CD8-positive, alpha-beta memory T cell (primary cell): ENCODE data around the gene BTBD9. TPM values are rescaled to one million over a fixed set of nuclear protein-coding genes. Genes with fewer than 3 reads are reported as not detected.
A peak's percentile ranks its signal among the peaks of the same experiment; 100 is the strongest.

ENCODE experiments used
- CTCF ChIA-PET: fragments of 350-600 bp; sonication (Branson Sonifier 250); formaldehyde crosslinking; loops from one replicate; lab custom pipeline; 2021; ENCODE audit warnings: antibody characterized with exemption; lab: Charles Lee
- POLR2A ChIA-PET: fragments of 350-600 bp; sonication (Branson Sonifier 250); formaldehyde crosslinking; loops from one replicate; lab custom pipeline; 2021; ENCODE audit warnings: antibody characterized with exemption; lab: Charles Lee
- DNase-seq, 5 donors: peaks; one replicate each; pipeline versions ENCODE4 v3.0.0 to v3.0.0-alpha.2; 2020 to 2022; ENCODE audit warnings: mixed read lengths in 1 of 5
- H3K27ac ChIP-seq: one replicate; pipeline ENCODE4 v1.7.0; 2013; ENCODE audit warnings: low read depth, mild to moderate bottlenecking, low read length, moderate library complexity
- H3K27me3 ChIP-seq: 2 replicates; pipeline ENCODE4 v1.7.0; 2013; ENCODE audit warnings: low read length, mild to moderate bottlenecking; ENCODE audit not compliant: insufficient read depth, poor library complexity, severe bottlenecking
- H3K36me3 ChIP-seq: 2 replicates; pipeline ENCODE4 v1.7.0; 2013; ENCODE audit warnings: mild to moderate bottlenecking, low read length, moderate library complexity; ENCODE audit not compliant: insufficient read depth
- H3K4me1 ChIP-seq: 2 replicates; pipeline ENCODE4 v1.7.0; 2013; ENCODE audit warnings: mild to moderate bottlenecking, low read length, moderate library complexity; ENCODE audit not compliant: insufficient read depth
- H3K4me3 ChIP-seq: 2 replicates; pipeline ENCODE4 v1.7.0; 2013; ENCODE audit warnings: mild to moderate bottlenecking, low read length
- H3K9me3 ChIP-seq: 2 replicates; pipeline ENCODE4 v1.7.0; 2013; ENCODE audit warnings: mild to moderate bottlenecking, low read length
- H3K27ac Mint-ChIP-seq, 8 donors: one replicate each; pipeline ENCODE4 v1.8.0; 2020 to 2021; ENCODE audit warnings: mixed read lengths in 8 of 8, mild to moderate bottlenecking in 6 of 8, inconsistent platforms in 3 of 8, moderate library complexity in 3 of 8
- H3K27me3 Mint-ChIP-seq, 2 donors: one replicate each; pipeline ENCODE4 v1.8.0; 2020 to 2021; ENCODE audit warnings: mixed read lengths in 2 of 2, mild to moderate bottlenecking in 1 of 2, moderate library complexity in 1 of 2
- H3K36me3 Mint-ChIP-seq, 3 donors: one replicate each; pipeline ENCODE4 v1.8.0; 2020 to 2021; ENCODE audit warnings: mixed read lengths in 3 of 3, inconsistent platforms in 1 of 3, mild to moderate bottlenecking in 1 of 3
- H3K4me1 Mint-ChIP-seq, 3 donors: one replicate each; pipeline ENCODE4 v1.8.0; 2020 to 2021; ENCODE audit warnings: mixed read lengths in 3 of 3, inconsistent platforms in 1 of 3, mild to moderate bottlenecking in 1 of 3
- H3K4me3 Mint-ChIP-seq, 7 donors: one replicate each; pipeline ENCODE4 v1.8.0; 2020 to 2021; ENCODE audit warnings: mixed read lengths in 7 of 7, mild to moderate bottlenecking in 6 of 7, moderate library complexity in 4 of 7, inconsistent platforms in 2 of 7
- H3K9me3 Mint-ChIP-seq, 5 donors: one replicate each; pipeline ENCODE4 v1.8.0; 2020 to 2022; ENCODE audit warnings: mixed read lengths in 5 of 5, mild to moderate bottlenecking in 3 of 5, moderate library complexity in 2 of 5, inconsistent platforms in 1 of 5
- polyA plus RNA-seq: library from polyadenylated mRNA; unstranded; fragments of 300-500 nt; fragmentation: Illumina TruSeq; gene quantifications from one replicate; pipeline ENCODE4 v1.2.3, GENCODE V29; 2021
- total RNA-seq, 2 experiments: library from RNA; stranded (reverse); gene quantifications; one replicate each; pipeline ENCODE4 v1.2.3, GENCODE V29; 2021

The BTBD9 gene
- total and polyA plus RNA-seq, 3 experiments from 2014 or later: 12.2 to 17.7 (median 14.9) TPM

DNA sequence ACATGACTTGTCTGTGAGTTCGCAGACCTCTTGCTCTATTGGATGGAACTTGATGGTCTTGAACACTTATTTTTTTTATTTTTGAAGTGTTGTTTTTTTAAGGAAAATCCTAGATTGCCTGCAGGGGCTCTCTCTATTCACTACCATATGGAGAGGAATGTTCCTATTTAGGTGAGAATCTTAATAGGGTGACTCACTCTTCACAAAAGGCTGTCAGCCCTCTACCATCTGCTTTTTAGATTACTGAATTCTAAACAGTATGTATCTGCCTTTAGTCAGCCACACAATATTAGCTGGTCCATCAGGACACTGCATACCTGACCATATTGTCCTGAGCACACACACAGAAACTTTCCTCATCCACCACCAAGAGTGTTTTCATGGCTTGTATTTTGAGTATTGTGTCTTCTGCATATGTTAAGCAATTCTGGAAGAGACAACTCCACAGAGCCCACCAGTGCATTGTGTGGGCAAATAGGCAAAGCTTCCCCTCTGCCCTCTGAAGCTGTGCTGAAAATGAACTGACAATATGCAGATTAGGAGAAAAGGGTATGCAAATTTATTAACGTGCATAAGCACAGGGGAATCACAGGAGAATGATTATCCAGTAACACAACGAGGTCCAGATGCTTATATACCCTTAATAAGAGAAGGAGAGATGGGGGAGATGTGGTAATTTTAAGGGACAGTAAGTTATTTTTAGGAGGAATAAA, 6.6 kb upstream of the BTBD9 start:
- Histone ChIP-seq H3K27me3 (no peaks in the 10 kb centered on the region), H3K4me3 (no peak overlapping the region), H3K36me3 (no peaks in the 10 kb centered on the region), H3K27ac (no peak overlapping the region), H3K4me1 (peaks cover 5% of the 10 kb centered on the region), H3K9me3 (no peaks in the 10 kb centered on the region)
- Mint-ChIP-seq H3K9me3 (no peaks in the 10 kb centered on the region), H3K4me3 (no peak overlapping the region), H3K4me1 (peaks cover 1 to 14% (median 6%) of the 10 kb centered on the region in 3 donors), H3K27me3 (no peaks in the 10 kb centered on the region), H3K36me3 (peaks cover 3 to 13% (median 11%) of the 10 kb centered on the region in 3 donors), H3K27ac (no peak overlapping the region)
- POLR2A ChIA-PET: no interaction called here
- CTCF ChIA-PET: no interaction called here
- no peak for DNase-seq

DNA sequence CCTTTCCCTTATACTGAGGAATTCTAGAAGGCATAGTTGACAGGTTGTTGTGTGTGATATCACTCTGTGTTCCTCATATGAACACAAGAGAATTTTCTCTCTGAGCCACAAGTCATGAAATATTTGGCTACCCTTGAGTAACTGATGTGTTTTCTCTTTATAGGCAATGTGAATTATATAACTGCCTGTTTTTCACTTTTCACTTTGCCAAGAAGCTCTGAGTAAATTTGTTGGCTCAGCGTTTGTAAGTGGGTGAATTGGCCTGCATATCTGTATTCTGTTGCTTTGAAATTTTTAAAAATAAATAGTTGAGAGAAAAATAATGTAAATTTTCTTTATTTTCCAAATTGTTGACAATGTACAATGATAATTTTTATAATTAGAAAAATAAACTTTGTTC, 5.2 kb upstream of the BTBD9 start:
- Histone ChIP-seq H3K36me3 (no peaks in the 10 kb centered on the region), H3K9me3 (no peaks in the 10 kb centered on the region), H3K27ac (no peak overlapping the region), H3K4me1 (peaks cover 16% of the 10 kb centered on the region), H3K4me3 (no peak overlapping the region), H3K27me3 (no peaks in the 10 kb centered on the region)
- Mint-ChIP-seq H3K36me3 (peaks cover 0 to 8% (median 8%) of the 10 kb centered on the region in 3 donors), H3K4me1 (peaks cover 11 to 27% (median 20%) of the 10 kb centered on the region in 3 donors), H3K4me3 (no peak overlapping the region), H3K9me3 (no peaks in the 10 kb centered on the region), H3K27ac (no peak overlapping the region), H3K27me3 (no peaks in the 10 kb centered on the region)
- POLR2A ChIA-PET: no interaction called here
- no peak for DNase-seq
- CTCF ChIA-PET: no interaction called here

DNA sequence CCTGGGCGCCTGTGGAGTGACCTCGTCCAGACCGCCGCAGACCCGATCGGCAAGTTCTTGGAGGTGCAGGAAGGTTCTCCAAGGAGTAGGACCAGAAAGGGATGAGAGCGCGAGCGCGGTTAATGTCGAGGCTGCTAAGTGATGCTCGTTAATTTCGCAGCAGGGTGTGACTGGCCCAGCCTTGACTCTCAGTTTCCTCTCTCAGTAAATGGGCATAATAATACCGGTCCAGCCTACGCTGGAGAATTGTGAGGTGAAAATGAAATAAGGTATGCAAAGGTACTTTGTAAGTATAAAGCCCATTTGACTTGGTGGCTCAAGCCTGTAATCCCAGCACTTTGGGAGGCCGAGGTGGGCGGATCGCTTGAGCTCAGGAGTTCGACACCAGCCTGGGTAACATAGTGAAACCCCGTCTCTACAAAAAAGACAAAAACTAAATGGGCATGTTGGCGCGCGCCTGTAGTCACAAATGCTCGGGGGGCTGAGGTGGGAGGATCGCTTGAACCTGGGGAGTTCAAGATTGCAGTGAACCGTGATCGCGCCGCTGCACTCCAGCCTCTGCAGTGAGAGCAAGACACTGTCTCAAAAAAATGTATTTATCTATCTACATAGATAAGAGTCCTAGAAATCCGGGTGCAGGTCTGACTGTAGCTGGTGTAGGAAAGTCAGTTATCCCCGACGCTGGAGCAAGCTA, 634 bp upstream of the BTBD9 start:
- peaks cover 0 to 5% (median 0%) of the 10 kb centered on the region in 3 donors for H3K36me3 Mint-ChIP-seq
- H3K9me3 Mint-ChIP-seq: no peaks in the 10 kb centered on the region
- peak overlapping the region; percentile 99 for H3K27ac ChIP-seq
- H3K4me3 ChIP-seq: peak overlapping the region; percentile 92
- no peaks in the 10 kb centered on the region for H3K27me3 ChIP-seq
- H3K4me1 ChIP-seq: peaks cover 36% of the 10 kb centered on the region
- peak in 2 of 5 donors; percentile 5 to 45 for DNase-seq
- no peaks in the 10 kb centered on the region for H3K27me3 Mint-ChIP-seq
- H3K4me1 Mint-ChIP-seq: peaks cover 39 to 65% (median 56%) of the 10 kb centered on the region in 3 donors
- no peaks in the 10 kb centered on the region for H3K36me3 ChIP-seq
- POLR2A ChIA-PET: interaction anchor here (0.6 to 1.5 kb wide), 6 partner anchors 21 to 858 kb away, joined by 4 to 12 read pairs (median 7); partner anchors contain the start of genes GLO1, SAYSD1 and ZFAND3
- CTCF ChIA-PET: interaction anchor here (1.7 kb wide), 1 partner anchor 14 kb away, joined by 4 read pairs; no protein-coding TSS in a partner anchor
- H3K27ac Mint-ChIP-seq: peak overlapping the region; percentile 84 to 98 (median 96)
- H3K9me3 ChIP-seq: no peaks in the 10 kb centered on the region
- H3K4me3 Mint-ChIP-seq: peak overlapping the region; percentile 87 to 98 (median 92)

DNA sequence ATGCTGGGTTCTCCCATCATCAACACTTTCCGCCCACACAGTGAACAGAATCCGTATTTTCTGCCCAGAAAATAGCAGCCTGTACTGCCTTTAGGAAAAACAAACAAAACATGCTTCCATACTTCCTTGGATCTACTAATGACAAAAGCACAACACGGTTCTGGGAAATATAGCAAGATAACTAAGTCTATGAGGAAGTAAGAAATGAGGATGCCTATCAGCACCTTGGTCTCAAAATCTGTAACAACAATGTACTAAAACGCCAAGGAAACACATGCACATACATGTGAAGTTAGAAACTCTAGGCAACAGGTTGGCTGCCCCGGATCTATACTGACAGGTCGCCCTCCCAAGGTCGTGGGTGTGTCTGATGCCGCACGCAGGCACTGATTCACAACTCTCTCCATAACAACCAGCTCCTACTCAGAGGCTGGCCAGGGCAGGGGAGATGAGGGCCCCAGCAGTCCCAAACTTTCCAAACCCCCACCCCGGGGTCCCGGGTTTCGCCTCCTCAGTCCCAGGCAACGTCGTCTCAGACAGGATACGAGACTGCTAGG, 710 bp downstream of the BTBD9 start:
- Mint-ChIP-seq H3K36me3 (peaks cover 0 to 5% (median 0%) of the 10 kb centered on the region in 3 donors), H3K9me3 (no peaks in the 10 kb centered on the region), H3K4me3 (peak overlapping the region; percentile 87 to 98 (median 92)), H3K27ac (peak overlapping the region; percentile 84 to 98 (median 97)), H3K27me3 (no peaks in the 10 kb centered on the region), H3K4me1 (peaks cover 43 to 73% (median 64%) of the 10 kb centered on the region in 3 donors)
- Histone ChIP-seq H3K27me3 (no peaks in the 10 kb centered on the region), H3K4me1 (peaks cover 41% of the 10 kb centered on the region), H3K9me3 (no peaks in the 10 kb centered on the region), H3K4me3 (peak overlapping the region; percentile 92), H3K27ac (peak overlapping the region; percentile 99), H3K36me3 (no peaks in the 10 kb centered on the region)
- POLR2A ChIA-PET: interaction anchor here (0.6 to 1.5 kb wide), 7 partner anchors 20 to 941 kb away, joined by 3 to 12 read pairs (median 5); partner anchors contain the start of genes GLO1, SAYSD1 and ZFAND3
- peak; percentile 31 to 84 (median 65) for DNase-seq
- CTCF ChIA-PET: no interaction called here

DNA sequence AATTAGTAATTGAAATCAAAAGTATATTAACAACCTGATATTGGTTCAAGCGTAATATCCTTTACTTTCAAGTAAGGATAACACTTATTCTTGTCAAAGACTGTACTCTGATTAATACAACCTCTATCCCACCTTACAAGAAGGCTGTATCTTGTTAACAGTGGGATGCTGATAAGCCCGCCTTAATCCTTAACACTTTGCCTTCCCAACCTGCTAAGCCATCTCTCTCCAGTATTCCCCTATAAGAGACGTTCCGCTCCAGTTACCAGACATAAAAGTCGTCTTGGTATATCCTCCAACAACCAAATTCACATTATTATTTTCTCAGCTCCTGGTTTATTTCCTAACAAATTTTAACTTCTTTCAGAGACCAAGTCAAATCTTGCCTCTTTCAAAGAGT, 2.0 kb downstream of the BTBD9 start:
- Histone ChIP-seq H3K27ac (no peak overlapping the region), H3K9me3 (no peaks in the 10 kb centered on the region), H3K4me1 (peaks cover 43% of the 10 kb centered on the region), H3K4me3 (no peak overlapping the region), H3K27me3 (no peaks in the 10 kb centered on the region), H3K36me3 (no peaks in the 10 kb centered on the region)
- no peaks in the 10 kb centered on the region for H3K27me3 Mint-ChIP-seq
- H3K9me3 Mint-ChIP-seq: no peaks in the 10 kb centered on the region
- CTCF ChIA-PET: no interaction called here
- peaks cover 0 to 5% (median 0%) of the 10 kb centered on the region in 3 donors for H3K36me3 Mint-ChIP-seq
- H3K27ac Mint-ChIP-seq: peak overlapping the region; percentile 14 to 98 (median 58)
- peak overlapping the region in 2 of 7 donors; percentile 49 to 87 for H3K4me3 Mint-ChIP-seq
- H3K4me1 Mint-ChIP-seq: peaks cover 47 to 82% (median 76%) of the 10 kb centered on the region in 3 donors
- no peak for DNase-seq
- POLR2A ChIA-PET: no interaction called here

DNA sequence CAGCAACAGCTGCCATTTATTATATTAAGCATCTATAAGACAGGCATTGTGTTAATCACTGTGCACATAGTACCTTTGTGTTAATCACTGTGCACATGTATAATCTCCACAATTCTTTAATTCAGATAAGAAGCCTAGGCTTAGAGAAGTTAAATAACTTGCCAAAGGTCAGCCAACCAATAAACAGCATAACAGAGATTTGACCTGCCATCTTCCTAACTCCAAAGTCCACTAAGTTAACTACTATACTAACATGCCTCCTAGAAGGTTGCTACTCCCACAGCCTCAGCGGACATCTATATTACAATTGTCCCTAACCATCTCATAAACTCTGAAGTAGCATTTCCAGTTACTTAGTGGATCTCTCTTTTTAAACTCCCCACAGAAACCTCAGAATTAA, 3.7 kb downstream of the BTBD9 start:
- Mint-ChIP-seq H3K27me3 (no peaks in the 10 kb centered on the region), H3K4me1 (peaks cover 50 to 75% (median 73%) of the 10 kb centered on the region in 3 donors), H3K4me3 (no peak overlapping the region), H3K27ac (peak overlapping the region in 4 of 8 donors; percentile 4 to 47 (median 12)), H3K9me3 (no peaks in the 10 kb centered on the region), H3K36me3 (peaks cover 0 to 5% (median 3%) of the 10 kb centered on the region in 3 donors)
- no peaks in the 10 kb centered on the region for H3K36me3 ChIP-seq
- CTCF ChIA-PET: no interaction called here
- no peak for DNase-seq
- no peak overlapping the region for H3K27ac ChIP-seq
- no peaks in the 10 kb centered on the region for H3K9me3 ChIP-seq
- no peaks in the 10 kb centered on the region for H3K27me3 ChIP-seq
- H3K4me1 ChIP-seq: peaks cover 36% of the 10 kb centered on the region
- H3K4me3 ChIP-seq: no peak overlapping the region
- POLR2A ChIA-PET: no interaction called here

DNA sequence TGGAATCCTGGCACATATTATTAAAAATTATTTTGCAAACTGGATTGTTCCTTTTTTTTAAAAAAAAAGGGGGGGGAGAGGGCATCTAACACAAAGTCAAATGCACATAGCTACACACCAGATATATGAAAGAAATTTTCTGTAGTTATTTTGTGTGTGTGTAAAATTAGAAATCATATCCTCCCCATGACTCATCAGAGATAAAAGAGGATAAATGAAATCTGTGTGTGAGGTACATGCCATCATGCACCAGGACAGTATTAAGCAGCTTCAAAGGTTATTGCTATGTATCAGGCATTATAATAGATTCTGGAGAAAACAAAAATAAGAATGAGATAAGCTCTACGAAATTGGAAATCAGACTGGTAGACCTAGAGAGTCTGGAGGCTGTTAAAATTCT, 5.2 kb downstream of the BTBD9 start:
- POLR2A ChIA-PET: no interaction called here
- Mint-ChIP-seq H3K27ac (no peak overlapping the region), H3K4me3 (no peak overlapping the region), H3K9me3 (no peaks in the 10 kb centered on the region), H3K27me3 (no peaks in the 10 kb centered on the region), H3K4me1 (peaks cover 42 to 68% (median 67%) of the 10 kb centered on the region in 3 donors), H3K36me3 (peaks cover 0 to 3% (median 1%) of the 10 kb centered on the region in 3 donors)
- CTCF ChIA-PET: interaction anchor here (0.7 to 1.0 kb wide), 2 partner anchors 65 to 69 kb away, joined by 3 read pairs; no protein-coding TSS in a partner anchor
- no peak overlapping the region for H3K27ac ChIP-seq
- no peaks in the 10 kb centered on the region for H3K27me3 ChIP-seq
- no peak for DNase-seq
- no peaks in the 10 kb centered on the region for H3K9me3 ChIP-seq
- no peak overlapping the region for H3K4me3 ChIP-seq
- no peaks in the 10 kb centered on the region for H3K36me3 ChIP-seq
- peaks cover 28% of the 10 kb centered on the region for H3K4me1 ChIP-seq
